Skeletal muscle satellite cell (primary cell): ENCODE data around the gene CTXN2.
A peak's percentile ranks its signal among the peaks of the same experiment; 100 is the strongest.

Experiments used
- H3K27me3 ChIP-seq: 2 replicates; pipeline ENCODE4 v1.7.0; 2013; ENCODE audit warnings: low read length; ENCODE audit not compliant: control insufficient read depth, insufficient read depth
- H3K36me3 ChIP-seq: 2 replicates; pipeline ENCODE4 v1.7.0; 2013; ENCODE audit warnings: mild to moderate bottlenecking, control low read depth, low read length; ENCODE audit not compliant: insufficient read depth
- H3K4me1 ChIP-seq: 2 replicates; pipeline ENCODE4 v1.7.0; 2013; ENCODE audit warnings: low read length; ENCODE audit not compliant: control insufficient read depth, insufficient read depth
- H3K4me2 ChIP-seq: 2 replicates; pipeline ENCODE4 v1.7.0; 2013; ENCODE audit warnings: mild to moderate bottlenecking, low read length
- H3K4me3 ChIP-seq: 2 replicates; pipeline ENCODE4 v1.7.0; 2013; ENCODE audit warnings: low read length
- H3K9ac ChIP-seq: 2 replicates; pipeline ENCODE4 v1.7.0; 2013; ENCODE audit warnings: mild to moderate bottlenecking, low read depth, low read length, moderate library complexity
- H3K9me3 ChIP-seq: replicated peaks from 2 replicates; pipeline ENCODE4 v1.7.0; 2013; ENCODE audit warnings: mild to moderate bottlenecking, control low read depth, low read length

Gene CTXN2

DNA sequence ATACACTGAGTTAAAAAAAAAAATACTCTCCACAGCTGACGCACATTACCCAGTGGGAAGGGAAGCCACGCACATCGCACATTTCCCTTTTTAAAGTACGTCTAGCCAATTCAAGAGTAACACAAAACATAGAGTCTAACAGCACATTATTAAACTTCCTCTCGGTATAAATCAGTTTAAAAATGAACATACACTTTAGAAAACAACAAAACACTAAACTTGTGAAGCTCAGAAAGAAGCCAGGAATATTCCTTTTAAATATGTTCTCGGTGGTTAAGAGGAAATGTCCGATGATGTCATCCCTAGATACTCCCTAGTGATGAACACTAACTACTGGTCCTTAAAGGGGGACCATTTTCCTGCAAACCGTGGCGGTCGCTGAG is 14.1 kb upstream of the CTXN2 start:
- peak overlapping the region; percentile 82 for H3K9ac ChIP-seq
- no peaks in the 10 kb centered on the region for H3K36me3 ChIP-seq
- no peaks in the 10 kb centered on the region for H3K9me3 ChIP-seq
- H3K4me2 ChIP-seq = peak overlapping the region; percentile 96
- no peaks in the 10 kb centered on the region for H3K4me1 ChIP-seq
- peak overlapping the region; percentile 90 for H3K4me3 ChIP-seq
- peaks cover 5% of the 10 kb centered on the region for H3K27me3 ChIP-seq

DNA sequence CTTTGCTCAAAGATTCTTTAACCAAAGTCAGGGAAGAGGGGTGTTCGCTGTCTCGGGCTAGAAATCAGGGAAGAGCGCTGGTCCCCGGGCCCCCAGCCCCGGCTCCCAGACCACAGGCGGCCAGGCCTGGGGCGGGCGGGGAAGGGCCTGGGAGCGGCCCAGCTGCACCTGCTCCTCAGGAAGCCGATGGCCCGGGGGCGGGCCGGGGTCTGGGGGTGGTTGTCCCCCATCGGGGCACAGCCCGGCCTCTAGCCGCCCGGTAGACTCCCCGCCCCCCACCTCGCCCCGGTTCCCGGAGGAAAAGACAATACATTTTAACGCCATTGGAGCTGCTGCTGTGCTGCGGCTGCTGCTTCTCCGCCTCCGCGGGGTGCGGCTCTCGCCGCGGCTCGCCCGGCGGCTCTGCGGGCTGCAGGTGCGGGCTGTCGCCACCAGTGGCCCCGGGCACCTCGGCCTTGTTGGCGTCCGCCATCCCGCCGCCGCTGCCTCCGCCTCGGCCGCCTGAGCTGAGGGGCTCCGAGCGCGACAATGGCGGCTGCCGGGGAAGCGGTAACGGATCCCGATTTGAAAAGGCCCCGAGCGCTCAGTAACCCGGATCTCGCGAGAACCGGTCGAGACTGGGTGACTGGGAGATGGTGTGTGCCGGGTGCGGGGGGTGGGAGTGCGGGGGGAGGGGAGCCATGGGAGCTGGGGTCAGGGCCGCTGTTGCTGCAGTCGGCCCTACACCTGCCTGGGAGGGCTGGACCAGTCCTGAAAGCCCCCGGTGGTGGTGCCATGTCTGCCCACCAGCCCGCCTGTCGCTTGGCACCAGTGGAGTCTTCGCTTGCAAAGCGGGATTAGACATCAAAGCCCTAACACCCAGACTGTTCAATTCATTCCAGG is 13.5 kb upstream of the CTXN2 start, which contains the start of gene MYEF2:
MYEF2 (minus strand) TSS at position 530 of the 882 bp plus-strand sequence; CDS start at position 472, 58 bp downstream.
- peaks cover 7% of the 10 kb centered on the region for H3K27me3 ChIP-seq
- H3K9ac ChIP-seq = peak within 1 kb of the TSS; percentile 82
- H3K9me3 ChIP-seq = no peaks in the 10 kb centered on the region
- H3K36me3 ChIP-seq = no peaks in the 10 kb centered on the region
- H3K4me1 ChIP-seq = no peaks in the 10 kb centered on the region
- peak within 1 kb of the TSS; percentile 90 for H3K4me3 ChIP-seq
- peak within 1 kb of the TSS; percentile 96 for H3K4me2 ChIP-seq

GRCh38 chr15:48178648-48178931 is 12.9 kb upstream of the CTXN2 start:
- Histone ChIP-seq H3K4me2 (peak overlapping the region; percentile 96), H3K36me3 (no peaks in the 10 kb centered on the region), H3K27me3 (peaks cover 10% of the 10 kb centered on the region), H3K4me3 (peak overlapping the region; percentile 90), H3K9me3 (no peaks in the 10 kb centered on the region), H3K4me1 (no peaks in the 10 kb centered on the region), H3K9ac (peak overlapping the region; percentile 82)

DNA sequence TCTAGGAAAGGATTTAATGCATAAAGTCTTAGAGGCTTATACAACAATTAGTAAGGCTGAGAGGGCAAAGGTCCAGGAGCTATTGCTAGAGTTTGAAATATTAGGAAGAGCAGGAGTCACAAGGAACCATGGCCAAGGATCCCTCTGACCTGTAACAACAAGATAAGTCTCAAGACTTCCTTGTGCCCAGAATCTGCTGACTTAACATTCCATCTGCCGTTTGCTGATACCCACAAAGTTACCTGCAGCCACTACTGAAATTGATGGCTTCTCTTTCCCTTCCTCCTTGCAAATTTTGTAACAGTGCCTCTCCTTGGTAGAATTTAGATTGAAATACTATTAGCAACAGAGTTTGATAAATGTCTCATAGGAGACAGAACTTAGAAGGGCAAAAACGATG is 8.7 kb upstream of the CTXN2 start:
- Histone ChIP-seq H3K36me3 (no peaks in the 10 kb centered on the region), H3K27me3 (peaks cover 19% of the 10 kb centered on the region), H3K9me3 (no peaks in the 10 kb centered on the region), H3K4me1 (no peaks in the 10 kb centered on the region), H3K9ac (no peak overlapping the region), H3K4me3 (no peak overlapping the region), H3K4me2 (no peak overlapping the region)

DNA sequence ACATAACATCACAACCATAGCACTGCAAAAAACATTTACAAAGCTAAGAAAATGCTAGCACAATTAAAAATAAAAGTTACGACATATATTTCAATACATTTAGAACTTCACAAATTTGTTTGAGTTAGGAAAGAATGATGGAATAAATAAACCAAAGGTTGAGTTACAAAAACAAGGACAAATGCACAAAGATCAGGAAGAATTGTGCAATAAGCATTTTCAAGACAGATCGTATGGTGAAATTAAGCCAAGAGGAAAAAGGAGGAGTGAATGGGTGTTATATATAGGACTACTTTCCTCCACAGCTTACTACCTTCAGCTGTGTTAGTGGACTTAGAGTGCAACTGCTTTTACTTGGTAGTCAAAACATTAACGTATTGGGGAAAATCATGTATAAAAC is 5.9 kb upstream of the CTXN2 start:
- Histone ChIP-seq H3K4me1 (no peaks in the 10 kb centered on the region), H3K4me3 (no peak overlapping the region), H3K27me3 (peaks cover 19% of the 10 kb centered on the region), H3K9ac (no peak overlapping the region), H3K36me3 (no peaks in the 10 kb centered on the region), H3K4me2 (no peak overlapping the region), H3K9me3 (no peaks in the 10 kb centered on the region)

- H3K4me2 ChIP-seq = no peak overlapping the region
- H3K4me3 ChIP-seq = no peak overlapping the region
Observed at GRCh38 chr15:48186271-48186670, 5.2 kb upstream of the CTXN2 start.

DNA sequence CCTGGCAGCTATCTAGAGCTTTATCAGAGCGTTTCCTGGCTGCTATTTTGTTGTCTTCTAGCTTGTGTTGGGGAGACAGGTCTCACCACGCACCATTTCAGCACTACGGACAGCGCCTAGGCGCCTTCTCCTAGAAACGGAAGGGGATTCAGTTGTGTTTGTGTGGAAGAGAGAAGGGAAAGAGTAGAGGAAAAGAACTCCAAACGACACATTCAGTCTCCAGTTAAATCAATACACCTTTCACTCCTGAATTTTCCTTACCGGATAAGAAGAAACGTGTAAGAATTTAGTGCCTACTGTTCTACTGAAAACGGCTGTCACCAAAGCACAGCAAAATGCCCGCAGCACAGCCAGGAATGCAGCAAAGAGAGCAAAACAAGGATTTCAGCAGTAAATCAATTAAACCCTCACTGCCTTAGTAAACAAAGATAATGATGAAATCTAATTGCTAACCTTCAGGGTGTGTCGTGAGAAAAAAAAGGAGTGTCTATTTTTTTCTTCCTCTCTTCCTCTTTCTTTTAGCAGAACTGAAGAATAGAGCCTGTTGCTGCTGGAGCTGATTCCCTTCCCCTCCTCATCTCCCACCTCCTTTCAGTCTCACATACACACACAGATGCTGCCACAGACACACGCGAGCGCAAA is 412 bp upstream of the CTXN2 start:
- H3K4me3 ChIP-seq = no peak overlapping the region
- H3K27me3 ChIP-seq = peaks cover 12% of the 10 kb centered on the region
- H3K9me3 ChIP-seq = no peaks in the 10 kb centered on the region
- no peaks in the 10 kb centered on the region for H3K36me3 ChIP-seq
- H3K4me2 ChIP-seq = peak overlapping the region; percentile 54
- H3K4me1 ChIP-seq = no peaks in the 10 kb centered on the region
- H3K9ac ChIP-seq = no peak overlapping the region

More at GRCh38 chr15:48186271-48186670, 5.2 kb upstream of the CTXN2 start:
- H3K36me3 ChIP-seq = no peaks in the 10 kb centered on the region
- peaks cover 19% of the 10 kb centered on the region for H3K27me3 ChIP-seq
- H3K9ac ChIP-seq = no peak overlapping the region
- no peaks in the 10 kb centered on the region for H3K9me3 ChIP-seq
- no peaks in the 10 kb centered on the region for H3K4me1 ChIP-seq

GRCh38 chr15:48202068-48202467 is 10.6 kb downstream of the CTXN2 start:
- Histone ChIP-seq H3K36me3 (no peaks in the 10 kb centered on the region), H3K27me3 (peaks cover 19% of the 10 kb centered on the region), H3K9ac (no peak overlapping the region), H3K4me1 (no peaks in the 10 kb centered on the region), H3K9me3 (no peaks in the 10 kb centered on the region), H3K4me3 (no peak overlapping the region), H3K4me2 (no peak overlapping the region)

DNA sequence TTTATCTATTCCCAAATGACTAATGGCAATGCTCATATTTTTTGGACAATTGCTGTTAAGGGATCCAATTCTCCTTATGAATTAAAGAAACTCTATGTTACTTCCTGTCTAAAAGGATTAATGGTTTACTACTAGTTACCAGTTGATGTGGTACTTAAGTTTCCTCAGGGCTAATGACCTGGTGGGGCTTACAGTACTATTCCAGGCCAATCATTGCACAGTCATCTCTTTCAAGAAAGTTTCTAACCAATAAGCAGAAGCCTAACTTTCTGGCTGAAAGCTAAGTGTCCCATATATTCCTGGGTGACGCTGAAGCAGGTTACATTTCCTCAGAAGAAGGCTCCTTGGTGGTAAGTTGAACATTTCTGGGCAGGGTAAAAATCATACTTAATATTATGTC is 14.5 kb downstream of the CTXN2 start, which contains the start of gene SLC12A1:
SLC12A1 (plus strand) TSS at position 322 of the 400 bp plus-strand sequence. CDS start 1,418 bp downstream, outside the sequence.
- no peaks in the 10 kb centered on the region for H3K9me3 ChIP-seq
- H3K36me3 ChIP-seq = no peaks in the 10 kb centered on the region
- H3K27me3 ChIP-seq = peaks cover 11% of the 10 kb centered on the region
- no peak within 1 kb of the TSS for H3K4me3 ChIP-seq
- H3K4me2 ChIP-seq = no peak within 1 kb of the TSS
- no peak within 1 kb of the TSS for H3K9ac ChIP-seq
- no peaks in the 10 kb centered on the region for H3K4me1 ChIP-seq

DNA sequence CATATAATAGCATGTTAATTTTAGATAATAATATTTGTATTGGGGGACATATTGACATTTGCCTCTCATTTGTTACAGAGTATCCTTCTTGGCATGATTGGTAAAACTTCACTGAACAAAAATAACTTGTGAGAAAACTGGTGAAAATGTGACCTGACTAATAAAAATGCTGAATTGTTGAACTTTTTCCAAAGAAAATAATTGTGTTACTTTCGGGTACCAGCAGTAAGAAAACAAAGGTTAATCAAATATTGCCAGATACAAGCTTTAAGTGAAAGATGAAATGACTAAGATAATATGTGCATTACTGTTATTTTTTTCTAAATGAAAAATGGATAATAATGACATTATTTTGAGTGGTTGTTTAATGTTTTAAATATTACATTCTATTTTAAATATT is 29.8 kb downstream of the CTXN2 start:
- no peak overlapping the region for H3K4me3 ChIP-seq
- no peaks in the 10 kb centered on the region for H3K4me1 ChIP-seq
- H3K9ac ChIP-seq = no peak overlapping the region
- no peaks in the 10 kb centered on the region for H3K36me3 ChIP-seq
- H3K4me2 ChIP-seq = no peak overlapping the region
- H3K27me3 ChIP-seq = peaks cover 23% of the 10 kb centered on the region
- H3K9me3 ChIP-seq = no peaks in the 10 kb centered on the region

- H3K4me2 ChIP-seq = no peak overlapping the region
- no peaks in the 10 kb centered on the region for H3K9me3 ChIP-seq
- H3K4me1 ChIP-seq = no peaks in the 10 kb centered on the region
- H3K4me3 ChIP-seq = no peak overlapping the region
- H3K27me3 ChIP-seq = peaks cover 26% of the 10 kb centered on the region
- no peaks in the 10 kb centered on the region for H3K36me3 ChIP-seq
- no peak overlapping the region for H3K9ac ChIP-seq
Observed at GRCh38 chr15:48221885-48222284, 30.4 kb downstream of the CTXN2 start.
